GM23338 (cell line): ENCODE results near the gene GCG. TPM values are rescaled to one million over a fixed set of nuclear protein-coding genes. Genes with fewer than 3 reads are reported as not detected.

Source experiments
- ATAC-seq: fragments of 200-7000 bp; cut with Tn5 transposase; 3 replicates; pipeline ENCODE4 v1.9.1; 2020
- DNase-seq: peaks from one replicate; pipeline ENCODE4 v3.0.0-alpha.2; 2015; ENCODE audit warnings: low spot score
- H2AFZ ChIP-seq: fragments of 200-600 bp; sonication (generic); 2 replicates; pipeline ENCODE4 v1.8.0; 2016; ENCODE audit warnings: antibody characterized with exemption, mild to moderate bottlenecking, moderate library complexity
- H3F3A ChIP-seq: fragments of 200-600 bp; sonication (generic); replicated peaks from 2 replicates; pipeline ENCODE4 v1.8.0; 2017; ENCODE audit warnings: antibody characterized with exemption, mixed run types, low read depth
- H3K27ac ChIP-seq: fragments of 200-600 bp; sonication (generic); 2 replicates; pipeline ENCODE4 v1.6.1; 2016; ENCODE audit warnings: low read depth
- H3K27me3 ChIP-seq: fragments of 200-600 bp; sonication (generic); 2 replicates; pipeline ENCODE4 v1.8.0; 2016; ENCODE audit warnings: mild to moderate bottlenecking, mixed run types, moderate library complexity; ENCODE audit not compliant: insufficient read depth
- H3K36me3 ChIP-seq: fragments of 200-600 bp; sonication (generic); 2 replicates; pipeline ENCODE4 v1.8.0; 2016; ENCODE audit warnings: mild to moderate bottlenecking; ENCODE audit not compliant: insufficient read depth
- H3K4me1 ChIP-seq: fragments of 200-600 bp; sonication (generic); 2 replicates; pipeline ENCODE4 v1.8.0; 2016; ENCODE audit warnings: mild to moderate bottlenecking, moderate library complexity; ENCODE audit not compliant: insufficient read depth
- H3K4me2 ChIP-seq: fragments of 200-600 bp; sonication (generic); 2 replicates; pipeline ENCODE4 v1.7.1; 2017; ENCODE audit warnings: mixed run types
- H3K4me3 ChIP-seq: fragments of 200-600 bp; sonication (generic); 2 replicates; pipeline ENCODE4 v1.6.1; 2016; ENCODE audit warnings: mixed run types
- H3K79me2 ChIP-seq: fragments of 200-600 bp; sonication (generic); replicated peaks from 2 replicates; pipeline ENCODE4 v1.8.0; 2017; ENCODE audit warnings: mild to moderate bottlenecking; ENCODE audit not compliant: insufficient read depth
- H3K9me2 ChIP-seq: fragments of 200-600 bp; sonication (generic); 2 replicates; pipeline ENCODE4 v1.8.0; 2017; ENCODE audit not compliant: insufficient read depth
- H4K20me1 ChIP-seq: fragments of 200-600 bp; sonication (generic); replicated peaks from 2 replicates; pipeline ENCODE4 v1.8.0; 2017; ENCODE audit warnings: mild to moderate bottlenecking; ENCODE audit not compliant: insufficient read depth
- H3K27ac Mint-ChIP-seq: 2 replicates; pipeline ENCODE4 v1.8.0; 2020; ENCODE audit warnings: inconsistent platforms, mild to moderate bottlenecking, moderate library complexity, mixed read lengths
- H3K27me3 Mint-ChIP-seq: 3 replicates; pipeline ENCODE4 v1.8.0; 2022; ENCODE audit warnings: low read depth, mild to moderate bottlenecking, moderate library complexity, mixed read lengths, inconsistent platforms; ENCODE audit not compliant: insufficient read depth, poor library complexity
- H3K36me3 Mint-ChIP-seq: 3 replicates; pipeline ENCODE4 v1.8.0; 2021; ENCODE audit warnings: low read depth, mild to moderate bottlenecking, inconsistent platforms, moderate library complexity, mixed read lengths
- H3K4me1 Mint-ChIP-seq: 3 replicates; pipeline ENCODE4 v1.8.0; 2020; ENCODE audit warnings: mild to moderate bottlenecking, inconsistent platforms, mixed read lengths
- H3K4me3 Mint-ChIP-seq: 3 replicates; pipeline ENCODE4 v1.8.0; 2021; ENCODE audit warnings: moderate library complexity, mild to moderate bottlenecking, inconsistent platforms, mixed read lengths
- H3K9me3 Mint-ChIP-seq: 3 replicates; pipeline ENCODE4 v1.8.0; 2020; ENCODE audit warnings: moderate library complexity, mild to moderate bottlenecking, inconsistent platforms, mixed read lengths
- CREB1 ChIP-seq: fragments of 250-450 bp; sonication (Bioruptor Pico); IDR thresholded peaks from 2 replicates; pipeline ENCODE4 v1.5.0; 2020; ENCODE audit warnings: low read depth, mild to moderate bottlenecking, moderate library complexity
- ETS1 ChIP-seq: IDR thresholded peaks from 2 replicates; pipeline ENCODE4 v1.6.1; 2016; ENCODE audit warnings: antibody characterized with exemption
- EZH2 ChIP-seq: fragments of 200-600 bp; sonication (generic); IDR thresholded peaks from one replicate; pipeline ENCODE4 v1.8.0; 2017; ENCODE audit warnings: antibody characterized with exemption, mild to moderate bottlenecking, low read depth; ENCODE audit not compliant: unreplicated experiment
- EZH2phosphoT487 ChIP-seq: fragments of 200-600 bp; sonication (generic); IDR thresholded peaks from one replicate; pipeline ENCODE4 v1.8.1; 2018; ENCODE audit warnings: antibody characterized with exemption; ENCODE audit not compliant: unreplicated experiment
- JUNB ChIP-seq: IDR thresholded peaks from one replicate; pipeline ENCODE4 v1.6.1; 2016; ENCODE audit warnings: antibody characterized with exemption; ENCODE audit not compliant: unreplicated experiment
- NANOG ChIP-seq: IDR thresholded peaks from 2 replicates; pipeline ENCODE4 v1.6.1; 2016; ENCODE audit warnings: antibody characterized with exemption, borderline replicate concordance
- POLR2AphosphoS5 ChIP-seq: IDR thresholded peaks from 2 replicates; pipeline ENCODE4 v1.6.1; 2016; ENCODE audit warnings: antibody characterized with exemption, low read depth
- STAT1 ChIP-seq: IDR thresholded peaks from one replicate; pipeline ENCODE4 v1.6.1; 2016; ENCODE audit warnings: antibody characterized with exemption; ENCODE audit not compliant: unreplicated experiment
- ZNF114 ChIP-seq: fragments of 250-450 bp; sonication (Bioruptor Pico); IDR thresholded peaks from 2 replicates; pipeline ENCODE4 v1.5.0; 2020; ENCODE audit warnings: mild to moderate bottlenecking, moderate library complexity
- ZNF331 ChIP-seq: fragments of 250-450 bp; sonication (Bioruptor Pico); IDR thresholded peaks from 2 replicates; pipeline ENCODE4 v1.5.0; 2020; ENCODE audit warnings: low read depth, mild to moderate bottlenecking, moderate library complexity
- ZNF462 ChIP-seq: fragments of 250-450 bp; sonication (Bioruptor Pico); IDR thresholded peaks from 2 replicates; pipeline ENCODE4 v1.5.0; 2020; ENCODE audit warnings: mild to moderate bottlenecking, moderate library complexity
- polyA plus RNA-seq: library from polyadenylated mRNA; unstranded; fragments of >200 nt; fragmentation: Nextera tagmentation; extraction: Ambion mirVana; gene quantifications from 2 replicates; pipeline ENCODE4 v1.2.1, GENCODE V29; 2016
- total RNA-seq: library from RNA; depleted of rRNA; stranded (reverse); fragments of >200 nt; shearing (Covaris generic); gene quantifications from 2 replicates; pipeline ENCODE4 v1.2.3, GENCODE V29; 2014
- TF ChIP-seq, protein P1 (sequence below): IDR thresholded peaks from one replicate; pipeline ENCODE4 v1.6.1; 2018; ENCODE audit warnings: antibody characterized with exemption; ENCODE audit not compliant: unreplicated experiment
- TF ChIP-seq, protein P2 (sequence below), 2 experiments: fragments of 200-600 bp in 1 of 2; sonication (generic) in 1 of 2; conservative IDR thresholded peaks; 2 replicates each; pipeline versions ENCODE4 v1.5.1 to v1.6.1; 2016 to 2017; ENCODE audit warnings: antibody characterized with exemption in 2 of 2, low read depth in 2 of 2, mild to moderate bottlenecking in 2 of 2, moderate library complexity in 1 of 2

The GCG gene
- total and polyA plus RNA-seq, 2 experiments from 2014 or later, result not detected

GRCh38 chr2:162175714-162176113 lies 23.7 kb upstream of the GCG start:
- Histone ChIP-seq H4K20me1 (no peaks in the 10 kb centered on the region), H3K27ac (no peak overlapping the region), H2AFZ (0 out of 2 replicates have a peak overlapping the region, but pooled peaks have one; percentile 9), H3K4me2 (no peak overlapping the region), H3K4me3 (no peak overlapping the region), H3F3A (no peaks in the 10 kb centered on the region), H3K79me2 (no peaks in the 10 kb centered on the region), H3K36me3 (no peaks in the 10 kb centered on the region), H3K4me1 (peaks cover 18% of the 10 kb centered on the region), H3K27me3 (no peaks in the 10 kb centered on the region), H3K9me2 (no peaks in the 10 kb centered on the region)
- Mint-ChIP-seq H3K27me3 (peaks cover 5% of the 10 kb centered on the region), H3K4me1 (peaks cover 25% of the 10 kb centered on the region), H3K4me3 (no peak overlapping the region), H3K9me3 (no peaks in the 10 kb centered on the region), H3K36me3 (no peaks in the 10 kb centered on the region), H3K27ac (no peak overlapping the region)
- DNase-seq, result no peak
- TF ChIP-seq, protein P1, sequence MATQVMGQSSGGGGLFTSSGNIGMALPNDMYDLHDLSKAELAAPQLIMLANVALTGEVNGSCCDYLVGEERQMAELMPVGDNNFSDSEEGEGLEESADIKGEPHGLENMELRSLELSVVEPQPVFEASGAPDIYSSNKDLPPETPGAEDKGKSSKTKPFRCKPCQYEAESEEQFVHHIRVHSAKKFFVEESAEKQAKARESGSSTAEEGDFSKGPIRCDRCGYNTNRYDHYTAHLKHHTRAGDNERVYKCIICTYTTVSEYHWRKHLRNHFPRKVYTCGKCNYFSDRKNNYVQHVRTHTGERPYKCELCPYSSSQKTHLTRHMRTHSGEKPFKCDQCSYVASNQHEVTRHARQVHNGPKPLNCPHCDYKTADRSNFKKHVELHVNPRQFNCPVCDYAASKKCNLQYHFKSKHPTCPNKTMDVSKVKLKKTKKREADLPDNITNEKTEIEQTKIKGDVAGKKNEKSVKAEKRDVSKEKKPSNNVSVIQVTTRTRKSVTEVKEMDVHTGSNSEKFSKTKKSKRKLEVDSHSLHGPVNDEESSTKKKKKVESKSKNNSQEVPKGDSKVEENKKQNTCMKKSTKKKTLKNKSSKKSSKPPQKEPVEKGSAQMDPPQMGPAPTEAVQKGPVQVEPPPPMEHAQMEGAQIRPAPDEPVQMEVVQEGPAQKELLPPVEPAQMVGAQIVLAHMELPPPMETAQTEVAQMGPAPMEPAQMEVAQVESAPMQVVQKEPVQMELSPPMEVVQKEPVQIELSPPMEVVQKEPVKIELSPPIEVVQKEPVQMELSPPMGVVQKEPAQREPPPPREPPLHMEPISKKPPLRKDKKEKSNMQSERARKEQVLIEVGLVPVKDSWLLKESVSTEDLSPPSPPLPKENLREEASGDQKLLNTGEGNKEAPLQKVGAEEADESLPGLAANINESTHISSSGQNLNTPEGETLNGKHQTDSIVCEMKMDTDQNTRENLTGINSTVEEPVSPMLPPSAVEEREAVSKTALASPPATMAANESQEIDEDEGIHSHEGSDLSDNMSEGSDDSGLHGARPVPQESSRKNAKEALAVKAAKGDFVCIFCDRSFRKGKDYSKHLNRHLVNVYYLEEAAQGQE, result no peak
- TF ChIP-seq, protein P2, sequence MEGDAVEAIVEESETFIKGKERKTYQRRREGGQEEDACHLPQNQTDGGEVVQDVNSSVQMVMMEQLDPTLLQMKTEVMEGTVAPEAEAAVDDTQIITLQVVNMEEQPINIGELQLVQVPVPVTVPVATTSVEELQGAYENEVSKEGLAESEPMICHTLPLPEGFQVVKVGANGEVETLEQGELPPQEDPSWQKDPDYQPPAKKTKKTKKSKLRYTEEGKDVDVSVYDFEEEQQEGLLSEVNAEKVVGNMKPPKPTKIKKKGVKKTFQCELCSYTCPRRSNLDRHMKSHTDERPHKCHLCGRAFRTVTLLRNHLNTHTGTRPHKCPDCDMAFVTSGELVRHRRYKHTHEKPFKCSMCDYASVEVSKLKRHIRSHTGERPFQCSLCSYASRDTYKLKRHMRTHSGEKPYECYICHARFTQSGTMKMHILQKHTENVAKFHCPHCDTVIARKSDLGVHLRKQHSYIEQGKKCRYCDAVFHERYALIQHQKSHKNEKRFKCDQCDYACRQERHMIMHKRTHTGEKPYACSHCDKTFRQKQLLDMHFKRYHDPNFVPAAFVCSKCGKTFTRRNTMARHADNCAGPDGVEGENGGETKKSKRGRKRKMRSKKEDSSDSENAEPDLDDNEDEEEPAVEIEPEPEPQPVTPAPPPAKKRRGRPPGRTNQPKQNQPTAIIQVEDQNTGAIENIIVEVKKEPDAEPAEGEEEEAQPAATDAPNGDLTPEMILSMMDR (conservative IDR thresholded peaks at IDR 0.05; ENCODE audit: low read depth in 2 of 2), result no peak
- no peak for TF ChIP-seq POLR2AphosphoS5
- no peak for TF ChIP-seq ZNF331 (CRISPR knock-in tag)
- no peak for TF ChIP-seq EZH2
- TF ChIP-seq EZH2phosphoT487, result no peak
- no peak for TF ChIP-seq NANOG
- TF ChIP-seq ZNF462 (CRISPR knock-in tag), result no peak
- TF ChIP-seq STAT1, result no peak
- TF ChIP-seq ZNF114 (CRISPR knock-in tag), result no peak
- no peak for TF ChIP-seq CREB1
- TF ChIP-seq ETS1, result no peak
- TF ChIP-seq JUNB, result no peak
- no peak for ATAC-seq
